HG03139 (cell line): Measurements from ENCODE around the gene TRAPPC1.
A peak's percentile ranks its signal among the peaks of the same experiment; 100 is the strongest.

Experiments used
- ATAC-seq: cut with Tn5 transposase; IDR thresholded peaks from one replicate; pipeline ENCODE4 v1.9.1; 2021; ENCODE audit not compliant: unreplicated experiment

Gene TRAPPC1

DNA sequence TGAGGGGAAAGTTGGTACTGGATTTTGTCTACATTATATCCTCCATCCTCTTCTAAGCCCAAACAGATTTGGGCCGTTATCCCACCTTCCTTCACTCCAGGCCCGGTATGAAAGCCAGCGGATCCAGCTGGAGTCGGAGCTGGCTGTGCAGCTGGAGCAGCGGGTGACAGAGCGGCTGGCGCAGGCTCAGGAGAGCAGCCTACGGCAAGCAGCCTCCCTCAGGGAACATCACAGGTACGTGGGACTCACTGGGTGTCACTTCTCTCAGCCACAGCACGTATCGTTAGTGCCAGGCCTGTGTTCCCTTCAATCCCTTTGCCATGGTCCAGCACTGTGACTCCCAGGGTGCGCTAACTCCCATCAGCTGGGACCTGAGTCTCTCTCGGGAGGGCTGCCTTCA lies 11.5 kb upstream of the TRAPPC1 start:
- no peak for ATAC-seq

DNA sequence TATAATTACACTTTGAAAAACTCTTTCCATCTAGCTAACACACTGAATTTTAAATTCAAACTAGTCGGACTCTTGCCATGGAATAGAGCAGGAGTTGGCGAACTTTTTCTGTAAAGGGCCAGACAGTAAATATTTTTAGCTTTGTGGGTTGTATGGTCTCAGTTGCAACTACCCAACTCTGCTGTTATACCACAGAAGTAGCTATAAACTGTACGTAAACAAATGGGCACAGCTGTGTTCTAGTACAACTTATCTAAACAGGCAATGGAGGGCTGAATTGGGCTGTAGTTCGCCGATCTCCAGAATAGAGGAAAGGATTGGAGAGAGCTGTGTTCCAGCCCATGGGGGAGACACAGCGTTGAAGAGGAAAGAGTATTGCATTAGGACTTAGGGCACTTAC lies 9.0 kb upstream of the TRAPPC1 start:
- ATAC-seq = no peak

DNA sequence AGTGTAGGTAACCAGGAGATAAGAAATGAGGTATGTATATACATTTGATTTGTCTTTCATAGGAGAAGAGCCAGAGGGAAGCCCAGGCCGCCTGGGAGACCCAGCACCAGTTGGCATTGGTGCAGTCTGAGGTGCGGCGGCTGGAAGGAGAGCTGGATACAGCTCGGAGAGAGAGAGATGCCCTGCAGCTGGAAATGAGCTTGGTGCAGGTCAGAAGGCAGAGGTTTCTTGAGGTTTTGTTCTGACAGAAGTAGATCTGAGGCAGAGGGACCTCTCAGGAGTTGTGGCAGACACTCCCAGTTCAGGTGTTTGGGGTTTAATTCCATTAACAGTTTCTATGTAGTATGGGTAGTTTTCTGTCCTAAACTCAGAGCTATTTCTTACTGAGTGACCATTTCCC lies 8.3 kb upstream of the TRAPPC1 start:
- ATAC-seq = no peak

DNA sequence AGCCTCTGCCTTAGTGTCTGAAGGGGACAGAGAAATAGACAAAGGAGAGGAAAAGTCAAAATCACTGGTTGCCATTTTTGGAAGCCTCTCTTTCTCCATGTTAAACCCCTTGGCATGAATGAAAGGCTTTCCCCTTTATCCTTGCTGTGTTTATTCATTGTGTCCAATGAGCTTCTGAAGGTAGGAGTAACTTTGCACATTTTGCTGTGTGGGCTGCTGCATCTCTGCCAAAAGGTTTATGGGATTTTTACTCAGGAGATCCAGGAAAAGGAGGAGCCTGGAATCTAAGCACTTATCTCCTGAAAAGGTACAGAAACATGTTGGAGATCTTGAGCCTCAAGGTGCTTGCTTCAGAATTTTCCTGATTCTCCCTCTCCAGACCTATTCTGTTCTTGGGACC lies 4.1 kb upstream of the TRAPPC1 start:
- ATAC-seq = no peak

DNA sequence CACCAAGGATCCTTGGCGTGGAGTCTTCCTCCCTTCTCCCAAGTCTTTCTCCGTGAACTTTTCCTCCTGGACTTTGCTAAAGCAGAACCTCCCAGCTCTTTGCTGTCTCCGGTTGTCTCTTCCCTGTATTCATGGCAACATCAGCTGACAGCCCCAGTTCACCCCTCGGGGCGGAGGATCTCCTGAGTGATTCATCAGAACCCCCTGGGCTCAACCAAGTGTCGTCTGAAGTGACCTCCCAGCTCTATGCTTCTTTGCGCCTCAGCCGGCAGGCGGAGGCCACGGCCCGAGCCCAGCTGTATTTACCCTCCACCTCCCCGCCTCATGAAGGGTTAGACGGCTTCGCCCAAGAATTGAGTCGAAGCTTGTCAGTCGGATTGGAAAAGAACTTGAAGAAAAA lies 1.2 kb upstream of the TRAPPC1 start:
- ATAC-seq = no peak

DNA sequence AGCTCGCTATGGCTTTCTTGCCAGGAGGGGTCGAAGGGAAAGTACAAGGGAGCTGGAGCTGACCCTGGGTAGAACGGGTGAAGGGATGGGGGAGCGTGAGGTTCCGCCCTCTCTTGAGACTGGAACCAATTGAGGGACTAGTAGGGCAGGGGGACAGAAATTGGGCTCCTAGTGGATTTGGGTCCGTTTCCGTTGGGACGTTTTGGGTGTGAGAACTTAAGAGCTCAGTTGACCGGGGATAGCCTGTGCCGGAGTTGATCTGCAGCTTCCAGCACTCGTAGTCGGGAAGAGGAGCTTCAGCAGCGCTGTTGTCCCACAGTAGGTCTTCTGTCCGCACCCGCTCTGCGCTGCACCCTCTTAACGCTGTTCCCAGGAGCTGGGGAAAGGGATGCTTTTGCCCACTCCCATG lies 741 bp upstream of the TRAPPC1 start:
- no peak for ATAC-seq

DNA sequence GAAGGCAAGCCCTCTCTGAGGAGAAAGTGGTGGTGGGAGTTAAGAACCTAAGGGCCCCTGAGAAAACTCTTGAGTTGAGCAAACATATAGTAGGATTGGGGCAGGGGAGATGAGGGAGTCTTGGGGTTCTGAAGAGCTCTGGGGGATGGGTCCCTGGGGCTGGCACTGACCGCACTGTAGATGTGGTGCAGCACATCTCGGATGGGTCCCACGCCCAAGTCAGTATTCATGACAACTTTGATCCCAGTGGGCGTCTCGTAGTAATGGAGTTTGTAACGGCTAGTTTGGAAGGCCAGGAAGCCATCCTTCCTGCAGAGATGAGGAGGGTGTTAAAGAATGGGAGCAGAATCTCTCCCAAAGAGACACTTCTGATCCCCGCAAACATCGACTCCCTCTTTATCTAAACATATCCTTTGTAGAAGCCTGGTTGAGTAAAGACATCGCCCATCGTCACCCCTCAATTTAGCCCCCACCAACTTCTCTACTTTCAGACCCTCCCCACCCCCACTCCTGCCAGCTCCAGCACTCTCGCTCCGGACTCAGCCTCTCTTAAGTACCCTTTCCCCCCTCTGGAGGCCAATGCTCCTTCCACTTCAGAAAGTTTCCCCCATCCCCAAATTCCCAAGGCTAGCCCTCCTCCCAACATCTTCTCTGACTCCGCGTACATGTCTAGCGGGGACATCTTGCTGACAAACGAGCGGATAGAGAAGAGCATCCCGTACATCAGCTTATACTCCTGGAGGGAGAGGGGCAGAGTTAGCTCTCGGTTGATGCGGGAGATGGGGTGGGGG lies 710 bp downstream of the TRAPPC1 start:
- ATAC-seq = no peak

DNA sequence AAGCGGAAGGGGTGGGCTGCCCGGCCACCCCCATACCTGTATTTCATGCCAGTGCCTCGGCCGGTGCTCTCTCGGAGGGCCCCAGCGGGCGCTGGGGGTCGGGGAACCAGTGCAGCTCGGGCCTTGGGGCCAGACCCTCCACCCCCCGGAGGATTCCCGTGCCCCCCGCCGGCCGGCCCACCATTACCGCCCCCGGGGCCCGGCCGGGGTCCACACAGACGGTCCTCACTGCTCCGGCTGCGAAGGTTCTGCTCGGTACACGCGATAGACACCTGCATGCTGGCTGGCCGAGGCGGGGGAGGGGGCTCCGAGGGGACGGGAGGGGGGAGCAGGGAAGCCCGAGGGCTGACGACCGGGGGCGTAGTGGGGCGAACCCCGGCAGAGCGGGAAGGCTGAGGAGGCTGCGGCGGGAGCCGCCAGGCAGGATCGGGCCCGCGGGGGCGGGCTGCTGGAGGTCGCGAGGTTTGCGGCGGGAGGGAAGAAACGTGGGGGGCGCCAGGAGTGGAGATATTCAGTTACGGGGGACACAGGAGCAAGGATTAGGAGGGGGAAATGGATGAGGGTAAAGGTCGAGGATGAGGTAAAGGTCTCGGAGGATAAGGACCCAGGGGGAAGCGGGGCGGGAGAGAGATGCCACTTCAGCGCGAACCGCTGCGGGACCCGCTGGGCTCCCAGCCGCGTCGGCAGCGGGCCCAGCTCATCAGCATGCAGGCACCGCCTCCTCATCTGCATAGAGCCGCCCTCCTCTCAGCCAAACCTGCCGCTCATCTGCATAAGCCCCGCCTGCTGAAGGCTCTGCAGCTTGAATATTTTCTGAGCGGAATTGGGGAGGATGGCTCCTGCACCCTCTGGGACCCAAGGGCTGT lies 2.4 kb downstream of the TRAPPC1 start, which contains the start of gene KCNAB3:
TSS of gene KCNAB3 (minus strand) at position 699 of the 866 bp plus-strand sequence. CDS start at position 278, 421 bp downstream.
- ATAC-seq = no peak

DNA sequence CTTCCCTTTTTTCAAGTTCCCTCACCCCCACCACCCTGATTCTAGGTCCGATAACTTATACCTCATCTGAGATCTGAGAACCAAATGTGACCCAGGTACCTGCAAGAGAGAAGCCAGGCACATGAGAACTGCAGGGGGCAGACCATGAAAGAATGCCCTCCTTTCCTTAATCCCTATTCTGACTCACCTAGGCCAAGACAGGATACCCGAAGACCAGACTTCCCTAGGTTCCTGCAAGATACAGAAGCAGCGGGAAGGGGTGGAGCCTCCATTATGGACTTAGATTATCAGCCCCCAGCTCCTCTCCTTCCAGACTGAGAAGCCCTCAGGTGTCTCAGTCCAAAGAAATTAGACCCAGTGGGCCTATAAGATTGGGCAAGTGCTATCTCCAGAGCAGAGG lies 4.2 kb downstream of the TRAPPC1 start:
- ATAC-seq = no peak

DNA sequence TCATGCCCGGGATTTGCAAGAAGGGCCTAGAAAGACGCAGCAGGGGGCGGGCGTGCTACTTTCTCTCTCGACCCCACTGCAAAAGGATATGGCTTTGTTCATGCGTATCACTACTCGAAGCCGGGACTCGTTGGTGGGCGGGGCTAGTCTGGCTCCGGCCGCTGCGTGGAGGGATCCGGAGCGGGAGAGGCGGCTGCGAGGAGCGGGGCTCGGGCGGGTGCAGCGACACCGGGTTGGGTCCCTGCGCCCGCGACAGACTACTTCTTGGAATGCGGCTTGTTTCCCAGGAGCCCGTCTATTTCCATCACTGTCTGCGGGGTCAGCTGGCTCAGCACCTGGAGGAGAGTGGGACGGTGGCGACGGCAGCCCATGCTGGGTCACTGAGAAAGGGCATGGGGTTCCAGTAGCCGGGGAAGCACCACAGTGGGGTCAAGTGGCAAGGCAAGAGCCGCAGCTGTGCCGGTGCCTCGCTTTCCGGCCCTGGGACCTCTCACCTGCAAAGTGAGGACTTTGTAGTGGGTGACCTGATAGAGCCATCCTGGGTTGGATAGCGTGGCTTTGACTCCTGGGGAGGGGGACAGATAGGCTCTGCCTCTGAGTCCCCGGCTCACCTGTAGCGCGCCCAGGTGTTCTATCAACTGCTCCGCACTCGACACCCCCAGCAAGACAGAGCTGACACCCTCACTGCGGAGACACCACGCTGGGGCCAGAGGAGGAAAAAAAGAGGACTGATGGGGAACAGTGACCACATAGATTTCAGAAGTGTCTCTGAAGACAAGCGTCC lies 8.7 kb downstream of the TRAPPC1 start:
- no peak for ATAC-seq

DNA sequence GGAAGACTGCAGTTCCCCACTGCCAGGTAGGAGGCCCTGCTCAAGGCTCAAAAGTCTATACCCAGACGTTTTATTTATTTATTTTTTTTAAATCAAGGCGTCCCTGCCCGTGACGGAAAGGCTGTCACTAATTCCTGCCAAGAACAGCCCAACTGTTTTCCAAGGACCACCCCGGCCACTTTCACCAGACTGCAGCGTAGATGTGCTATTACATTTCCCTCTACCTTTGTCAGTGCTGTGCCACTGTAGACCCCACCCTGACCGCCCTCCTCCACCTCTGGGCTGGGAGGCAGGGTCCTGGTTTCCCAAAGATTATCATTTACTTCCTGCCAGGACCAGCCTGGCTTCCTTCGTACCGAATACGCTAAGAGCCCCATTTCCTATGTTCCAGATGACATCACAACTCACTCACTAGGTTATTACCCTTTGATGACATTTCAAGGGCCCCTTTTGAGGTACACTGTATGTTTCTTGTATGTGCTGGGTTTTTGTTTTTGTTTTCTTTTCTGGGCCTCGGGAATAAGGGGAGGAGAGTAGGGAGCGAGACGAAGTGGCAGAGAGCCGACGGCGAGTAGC lies 9.4 kb downstream of the TRAPPC1 start:
- no peak for ATAC-seq

DNA sequence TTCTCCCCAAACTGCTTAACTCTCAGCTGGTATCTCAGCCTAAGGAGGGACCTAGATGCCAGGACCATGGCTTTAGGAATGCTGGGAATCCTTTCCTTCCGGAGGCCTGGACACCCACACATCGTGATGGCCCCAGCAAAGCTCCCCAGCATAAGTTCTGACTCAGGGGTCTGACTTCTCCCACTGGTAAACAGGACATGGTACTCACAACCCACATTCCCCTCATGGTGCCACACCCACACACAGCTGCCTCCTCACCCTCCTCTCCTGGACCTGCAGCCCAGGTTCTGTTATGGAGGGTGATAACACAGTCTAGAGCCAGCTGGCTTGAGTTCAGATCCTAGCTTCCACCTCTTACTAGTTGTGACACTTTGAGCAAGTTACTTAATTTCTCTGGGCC lies 14.9 kb downstream of the TRAPPC1 start:
- no peak for ATAC-seq

DNA sequence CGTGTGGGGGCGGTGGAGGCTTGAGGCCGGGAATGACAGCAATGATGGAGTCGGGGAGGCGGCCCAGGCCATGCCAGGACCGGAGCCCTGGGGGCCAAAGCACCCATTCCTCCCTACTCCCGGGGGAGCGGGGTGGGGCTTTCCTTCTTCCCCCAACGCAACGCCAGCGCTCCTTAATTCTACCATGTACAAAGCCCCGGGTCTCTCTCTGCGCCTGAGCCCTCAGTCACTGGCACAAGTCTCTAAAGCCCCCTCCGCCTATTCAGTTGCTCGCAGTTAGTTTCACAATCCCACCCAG lies 15.4 kb downstream of the TRAPPC1 start:
- ATAC-seq = no peak

DNA sequence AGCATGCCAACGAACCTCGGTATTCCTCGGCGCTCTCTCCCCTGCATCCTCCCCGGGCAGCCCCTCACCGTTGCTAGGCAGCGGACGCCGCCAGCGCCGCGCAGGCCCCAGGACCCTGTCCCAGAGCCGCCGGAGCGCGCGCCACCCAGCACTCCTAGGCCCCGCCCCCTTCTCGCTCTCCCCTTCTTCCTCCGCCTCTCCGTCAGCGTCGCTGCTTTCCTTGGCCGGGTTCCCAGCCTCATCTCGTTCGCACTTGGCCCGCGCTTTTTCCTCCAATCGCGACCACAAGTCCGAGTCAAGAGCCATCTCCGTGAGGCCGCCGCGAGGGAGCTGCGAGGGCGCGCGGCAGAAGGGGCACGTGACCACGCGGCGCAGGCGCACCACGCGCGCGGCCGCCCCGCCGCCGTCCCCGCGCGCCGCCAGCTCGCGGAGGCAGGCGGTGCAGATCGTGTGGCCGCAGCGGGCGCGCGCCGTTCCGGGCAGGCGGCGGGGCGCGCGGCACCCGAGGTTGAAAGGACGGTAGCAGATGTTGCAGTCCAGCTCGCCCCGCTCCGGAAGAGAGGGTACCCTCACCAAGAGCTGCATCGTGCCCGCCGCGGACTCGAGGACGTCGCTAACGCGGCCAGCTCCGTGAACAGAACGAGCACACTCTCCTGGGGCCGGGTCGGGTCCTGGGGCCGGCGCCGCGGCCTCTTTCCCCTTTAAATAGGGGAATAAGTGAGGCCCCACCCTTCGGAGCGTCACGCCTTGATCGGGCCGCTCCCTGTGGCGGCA lies 15.9 kb downstream of the TRAPPC1 start, which contains the start of gene RNF227:
TSS of gene RNF227 (minus strand) at position 679 of the 774 bp plus-strand sequence. CDS start at position 585, 94 bp downstream.
- ATAC-seq = peak; percentile 64

DNA sequence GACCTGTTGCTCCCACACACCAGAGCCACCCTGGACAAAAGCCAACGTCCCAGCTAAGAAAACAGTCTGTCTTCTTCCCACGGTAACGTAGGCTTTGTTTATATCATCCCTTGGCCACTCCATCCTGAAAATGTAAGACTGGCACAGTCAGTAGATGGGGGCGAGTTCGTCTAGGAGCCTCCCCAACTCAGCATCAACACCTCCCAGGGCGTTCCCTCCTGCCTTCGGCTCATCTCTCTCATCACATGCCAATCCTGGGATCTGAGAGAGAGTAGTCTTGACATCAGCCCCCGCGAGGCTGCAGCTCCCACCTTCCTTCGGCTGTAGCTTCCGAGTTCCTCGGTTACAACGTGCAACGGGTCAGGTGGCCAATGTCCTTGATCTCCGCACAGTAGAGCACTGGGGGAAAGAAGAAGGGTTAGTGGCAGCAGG lies 16.6 kb downstream of the TRAPPC1 start:
- ATAC-seq = peak; percentile 16

DNA sequence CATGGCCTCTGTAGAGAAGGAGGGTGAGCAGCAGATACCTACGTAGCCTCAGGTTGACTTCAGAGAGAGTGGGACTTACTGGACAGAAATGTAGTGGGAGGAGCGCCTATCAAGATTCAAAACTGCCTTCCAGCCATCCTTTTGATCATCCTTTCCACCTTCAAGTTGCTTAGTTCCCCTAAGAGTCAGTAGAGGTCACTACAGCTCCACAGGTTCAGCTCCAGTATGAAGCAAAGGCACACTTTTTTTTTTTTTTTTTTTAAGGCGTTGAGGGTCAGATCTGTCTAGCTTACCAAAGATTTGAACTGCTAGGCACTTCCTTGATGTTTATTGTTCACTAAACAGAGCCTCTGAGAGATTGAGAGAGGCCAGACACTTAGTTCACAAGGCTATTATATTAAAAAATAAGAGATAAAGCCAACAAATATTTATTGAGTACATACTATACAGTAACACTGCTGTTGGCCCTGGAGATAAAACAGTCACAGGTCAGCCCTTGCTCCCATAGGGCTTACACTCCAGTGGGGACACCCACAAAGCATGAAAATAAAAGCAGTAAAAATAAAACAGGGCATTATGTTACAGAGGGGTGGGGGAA lies 18.7 kb downstream of the TRAPPC1 start:
- no peak for ATAC-seq

DNA sequence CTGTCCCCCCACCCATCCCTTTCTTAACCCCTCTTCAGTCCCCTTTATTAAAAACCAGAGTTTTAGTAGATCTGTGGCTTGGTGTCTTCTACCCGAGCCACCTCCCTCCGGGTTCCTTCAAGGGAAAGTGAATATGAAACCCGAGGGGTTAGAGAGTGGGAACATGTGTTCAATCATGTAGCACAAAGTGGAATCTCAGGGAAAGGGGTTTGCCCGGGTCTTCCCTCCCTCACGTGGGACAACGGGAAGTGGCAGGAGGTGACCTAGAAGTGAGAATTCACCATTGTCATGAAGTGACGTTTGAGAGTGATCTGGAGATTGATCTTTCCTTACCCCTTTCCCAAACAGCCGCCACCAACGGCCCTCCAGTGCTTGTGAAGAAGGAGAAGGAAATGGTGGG lies 20.6 kb downstream of the TRAPPC1 start:
- no peak for ATAC-seq

DNA sequence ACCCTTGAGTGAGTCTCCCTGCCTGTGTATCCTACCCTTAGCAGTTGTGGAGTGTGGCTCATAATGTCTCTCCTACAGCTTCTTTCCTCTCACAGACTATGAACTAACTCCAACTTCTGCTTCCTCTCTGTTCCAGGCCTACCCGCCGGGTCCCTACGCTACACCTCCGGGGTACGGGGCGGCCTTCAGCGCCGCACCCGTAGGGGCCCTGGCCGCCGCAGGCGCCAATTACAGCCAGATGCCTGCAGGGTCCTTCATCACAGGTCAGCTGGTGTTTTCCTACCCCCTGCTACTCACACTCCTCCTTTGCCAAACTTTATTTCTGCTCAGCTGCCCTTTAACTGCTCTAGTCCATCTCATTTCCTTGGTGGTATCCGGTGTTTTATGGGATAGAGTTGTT lies 21.0 kb downstream of the TRAPPC1 start:
- no peak for ATAC-seq

DNA sequence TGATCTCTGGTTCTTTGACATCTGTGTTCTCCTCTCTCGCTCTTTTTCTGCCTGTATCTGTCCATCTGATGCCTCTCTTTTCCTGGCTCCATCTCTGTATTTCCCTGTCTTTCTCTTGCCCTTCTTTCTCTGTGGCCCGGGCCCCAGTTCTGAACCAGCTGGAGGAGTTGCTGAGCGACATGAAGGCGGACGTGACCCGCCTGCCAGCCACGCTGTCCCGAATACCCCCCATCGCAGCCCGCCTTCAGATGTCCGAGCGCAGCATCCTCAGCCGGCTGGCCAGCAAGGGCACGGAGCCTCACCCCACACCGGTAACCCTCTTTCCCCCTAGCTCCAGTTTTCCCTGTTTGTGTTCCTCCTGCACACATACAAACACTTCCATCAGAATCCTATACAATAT lies 21.5 kb downstream of the TRAPPC1 start:
- no peak for ATAC-seq

DNA sequence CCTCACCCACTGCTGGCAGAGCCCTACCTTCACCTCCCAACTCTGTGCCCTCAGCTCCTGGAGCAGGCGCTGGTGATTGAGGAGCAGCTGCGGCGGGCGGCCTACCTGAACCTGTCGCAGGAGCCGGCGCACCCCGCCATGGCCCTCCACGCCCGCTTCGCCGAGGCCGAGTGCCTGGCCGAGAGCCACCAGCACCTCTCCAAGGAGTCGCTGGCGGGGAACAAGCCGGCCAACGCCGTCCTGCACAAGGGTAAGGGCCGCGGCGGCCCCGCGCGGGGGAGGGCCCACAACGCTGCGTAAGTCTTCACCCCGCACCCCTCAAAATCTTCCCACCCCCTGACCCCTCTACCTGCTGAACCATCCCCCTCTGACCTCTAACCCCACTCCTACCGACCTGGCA lies 22.7 kb downstream of the TRAPPC1 start:
- ATAC-seq = no peak
